Duodenal mucosa (tissue), 2 donors: ENCODE data around the gene AQP6.

Source experiments
- H3K27ac ChIP-seq: one replicate; pipeline ENCODE4 v1.7.0; 2013; ENCODE audit warnings: low read depth, low read length
- H3K27me3 ChIP-seq, 2 donors: one replicate each; pipeline ENCODE4 v1.7.0; 2013; ENCODE audit warnings: low read length in 2 of 2, control low read depth in 1 of 2; ENCODE audit not compliant: insufficient read depth in 2 of 2, control insufficient read depth in 1 of 2
- H3K36me3 ChIP-seq, 2 donors: one replicate each; pipeline ENCODE4 v1.7.0; 2013; ENCODE audit warnings: low read length in 2 of 2, control low read depth in 1 of 2; ENCODE audit not compliant: insufficient read depth in 2 of 2, control insufficient read depth in 1 of 2
- H3K4me1 ChIP-seq, 2 donors: one replicate each; pipeline ENCODE4 v1.7.0; 2013; ENCODE audit warnings: low read length in 2 of 2, control low read depth in 1 of 2; ENCODE audit not compliant: insufficient read depth in 2 of 2, control insufficient read depth in 1 of 2
- H3K4me3 ChIP-seq, 2 donors: one replicate each; pipeline ENCODE4 v1.7.0; 2013; ENCODE audit warnings: low read length in 2 of 2, low read depth in 1 of 2
- H3K9ac ChIP-seq, 2 donors: one replicate each; pipeline ENCODE4 v1.7.0; 2013; ENCODE audit warnings: low read length in 2 of 2, low read depth in 1 of 2
- H3K9me3 ChIP-seq, 2 donors: one replicate each; pipeline ENCODE4 v1.7.0; 2013; ENCODE audit warnings: low read length in 2 of 2, control low read depth in 1 of 2; ENCODE audit not compliant: control insufficient read depth in 1 of 2

AQP6 gene

DNA sequence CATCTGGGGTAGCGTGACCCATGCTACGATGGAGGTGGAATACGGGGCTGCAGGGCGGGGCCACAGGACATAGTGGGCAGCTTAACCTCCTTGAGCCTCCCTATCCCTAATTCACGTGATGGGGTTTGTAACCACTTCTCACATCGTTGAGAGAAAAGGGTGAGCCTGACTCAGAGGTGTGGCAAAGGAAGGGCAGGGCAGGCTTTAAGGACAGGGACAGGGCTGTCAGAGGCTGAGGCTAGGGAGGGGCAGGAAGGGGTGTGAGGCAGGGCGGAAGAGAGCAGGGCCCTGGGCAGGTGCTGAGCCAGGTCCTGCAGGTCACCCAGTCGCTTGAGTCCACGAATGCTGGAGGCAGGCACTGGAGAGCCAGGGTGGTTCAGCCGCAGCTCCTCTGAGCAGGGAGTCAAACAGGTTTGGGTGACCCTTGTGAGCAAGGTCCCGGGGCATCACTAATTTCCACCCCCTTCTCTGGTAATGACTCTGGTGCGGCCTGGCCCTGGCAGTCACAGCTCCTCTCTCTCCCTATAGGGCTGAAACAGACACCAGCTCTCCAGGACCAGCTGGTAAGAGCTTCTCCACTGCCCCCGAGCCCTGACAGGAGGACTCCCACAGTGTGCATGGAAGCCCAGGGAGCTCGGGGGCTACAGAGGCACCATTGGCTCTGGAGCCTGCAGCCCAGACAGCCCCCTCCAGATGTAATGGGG lies 29.7 kb upstream of the AQP6 start:
- Histone ChIP-seq H3K4me3 (no peak overlapping the region), H3K4me1 (peaks cover 0 to 5% of the 10 kb centered on the region in 2 donors), H3K27ac (no peak overlapping the region), H3K36me3 (no peaks in the 10 kb centered on the region), H3K27me3 (no peaks in the 10 kb centered on the region), H3K9ac (no peak overlapping the region), H3K9me3 (no peaks in the 10 kb centered on the region)

DNA sequence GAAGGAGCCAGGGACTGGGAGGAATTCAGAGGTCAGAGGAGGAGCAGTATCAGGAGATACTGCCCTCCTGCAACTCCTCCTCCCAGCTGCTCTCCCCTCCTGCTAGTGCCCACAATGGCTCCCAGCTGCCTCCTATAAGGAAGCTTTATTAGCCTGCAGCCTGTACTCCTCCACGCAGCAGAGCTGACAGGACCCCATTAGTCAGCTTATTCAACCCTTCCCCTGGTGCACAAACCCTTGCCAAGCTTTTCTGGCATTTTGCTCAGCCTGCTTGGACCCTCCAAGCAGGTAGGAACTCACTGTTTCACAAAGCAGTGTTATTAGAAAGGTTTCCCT lies 29.2 kb upstream of the AQP6 start:
- peaks cover 0 to 5% of the 10 kb centered on the region in 2 donors for H3K4me1 ChIP-seq

DNA sequence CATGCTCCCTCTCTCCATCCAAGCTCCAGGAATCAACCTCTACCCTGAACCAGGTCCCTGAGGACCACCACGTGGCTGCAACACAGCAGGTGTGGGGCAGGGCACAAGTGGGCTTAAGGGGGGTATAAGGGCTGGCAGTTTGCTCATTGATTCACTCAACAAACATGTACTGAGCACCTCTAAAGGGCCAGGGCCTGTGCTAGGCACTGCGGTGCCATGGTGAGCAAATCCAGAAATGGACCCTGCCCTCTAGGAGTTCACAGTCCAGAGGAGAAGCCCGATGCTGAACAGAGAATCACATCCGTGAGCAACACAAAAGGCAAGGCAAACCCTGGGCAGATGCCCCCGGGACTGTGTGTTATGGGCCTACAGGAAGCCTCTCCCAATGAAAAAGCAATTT lies 28.7 kb upstream of the AQP6 start:
- no peak overlapping the region for H3K27ac ChIP-seq
- no peaks in the 10 kb centered on the region for H3K36me3 ChIP-seq
- peaks cover 0 to 5% of the 10 kb centered on the region in 2 donors for H3K4me1 ChIP-seq
- no peaks in the 10 kb centered on the region for H3K9me3 ChIP-seq
- H3K9ac ChIP-seq = no peak overlapping the region
- no peak overlapping the region for H3K4me3 ChIP-seq
- H3K27me3 ChIP-seq = no peaks in the 10 kb centered on the region

More for the DNA sequence above, 29.2 kb upstream of the AQP6 start:
- H3K27me3 ChIP-seq = no peaks in the 10 kb centered on the region
- H3K4me3 ChIP-seq = no peak overlapping the region
- no peaks in the 10 kb centered on the region for H3K9me3 ChIP-seq
- no peak overlapping the region for H3K9ac ChIP-seq
- H3K36me3 ChIP-seq = no peaks in the 10 kb centered on the region
- no peak overlapping the region for H3K27ac ChIP-seq

DNA sequence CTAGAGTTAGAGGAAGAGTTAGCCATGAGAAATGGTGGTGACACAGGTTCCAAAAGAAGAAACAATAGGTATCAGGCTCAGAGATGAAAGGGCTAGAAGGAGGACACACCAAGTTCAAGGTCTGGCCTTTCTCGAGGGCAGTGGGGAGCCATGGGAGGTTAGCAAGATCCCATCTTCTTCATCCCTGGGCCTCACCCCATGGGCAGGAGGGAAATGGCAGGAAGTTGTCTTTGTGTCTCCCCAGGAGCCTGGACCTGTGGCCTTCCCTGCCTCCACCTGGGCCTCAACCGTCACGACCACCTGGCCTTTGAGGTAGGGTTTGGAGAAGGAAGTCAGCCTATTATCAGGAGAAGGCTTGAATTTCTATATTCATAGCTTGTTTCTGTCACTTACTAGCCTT lies 28.0 kb upstream of the AQP6 start:
- Histone ChIP-seq H3K27ac (no peak overlapping the region), H3K4me3 (no peak overlapping the region), H3K9me3 (no peaks in the 10 kb centered on the region), H3K9ac (no peak overlapping the region), H3K4me1 (peaks cover 0 to 5% of the 10 kb centered on the region in 2 donors), H3K27me3 (no peaks in the 10 kb centered on the region), H3K36me3 (no peaks in the 10 kb centered on the region)

DNA sequence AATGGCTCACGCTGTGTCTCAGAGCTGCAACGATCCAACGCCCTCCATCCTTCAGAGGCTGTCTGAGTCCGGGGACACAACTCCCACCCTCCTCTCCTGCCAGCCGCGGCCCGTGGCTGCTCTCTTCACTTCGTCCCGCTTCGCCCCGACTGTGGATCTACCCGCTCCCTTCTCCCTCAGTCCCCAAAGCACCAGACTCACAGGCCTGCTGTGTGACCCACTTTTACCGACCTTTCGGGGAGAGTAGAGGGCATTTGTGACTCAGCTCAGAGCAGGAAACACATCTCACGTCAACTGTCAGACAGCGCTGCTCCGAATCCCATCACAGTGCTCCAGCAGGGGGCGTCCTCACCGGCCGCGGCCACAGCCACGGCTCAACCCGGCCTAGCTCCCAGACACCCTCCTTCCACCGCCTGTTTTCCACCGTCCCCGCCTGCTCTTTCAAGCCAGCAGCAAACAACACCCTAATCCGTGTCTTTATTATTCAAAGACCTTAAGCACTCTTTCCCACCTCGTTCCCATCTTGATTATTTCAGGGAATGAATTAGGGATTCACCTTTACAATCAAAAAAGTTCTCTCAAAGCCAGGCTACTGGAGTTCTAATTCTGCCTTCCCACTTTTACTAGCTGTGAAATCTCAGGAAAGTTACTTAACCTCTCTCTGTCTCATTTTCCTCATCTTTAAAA lies 27.2 kb upstream of the AQP6 start:
- Histone ChIP-seq H3K4me3 (peak overlapping the region; percentile 46 to 56), H3K27ac (peak overlapping the region; percentile 22), H3K9ac (peak overlapping the region; percentile 24 to 54), H3K36me3 (no peaks in the 10 kb centered on the region), H3K9me3 (no peaks in the 10 kb centered on the region), H3K27me3 (no peaks in the 10 kb centered on the region), H3K4me1 (peaks cover 0 to 5% of the 10 kb centered on the region in 2 donors)

DNA sequence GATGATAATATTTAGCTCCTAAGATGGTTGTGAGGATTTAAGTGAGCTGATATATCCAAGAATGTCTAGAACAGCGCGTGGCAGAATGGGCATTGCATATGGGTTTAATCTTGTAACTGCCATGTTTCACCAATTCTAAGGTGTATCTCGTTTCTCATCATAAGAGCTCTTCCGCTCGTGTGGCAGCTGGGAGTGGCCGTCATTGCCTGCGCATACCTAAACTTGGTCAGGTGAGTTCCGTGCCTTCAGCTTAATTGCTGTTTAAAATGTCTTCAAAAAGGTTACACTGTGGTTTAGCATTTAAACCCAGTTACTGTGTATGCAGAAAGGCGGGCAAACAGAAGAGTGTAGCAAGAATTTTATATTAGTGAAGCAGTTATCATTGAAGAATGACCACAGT lies 26.7 kb upstream of the AQP6 start:
- H3K9me3 ChIP-seq = no peaks in the 10 kb centered on the region
- H3K27me3 ChIP-seq = no peaks in the 10 kb centered on the region
- no peak overlapping the region for H3K9ac ChIP-seq
- H3K4me3 ChIP-seq = no peak overlapping the region
- H3K4me1 ChIP-seq = peaks cover 0 to 5% of the 10 kb centered on the region in 2 donors
- peak overlapping the region; percentile 22 for H3K27ac ChIP-seq
- no peaks in the 10 kb centered on the region for H3K36me3 ChIP-seq

DNA sequence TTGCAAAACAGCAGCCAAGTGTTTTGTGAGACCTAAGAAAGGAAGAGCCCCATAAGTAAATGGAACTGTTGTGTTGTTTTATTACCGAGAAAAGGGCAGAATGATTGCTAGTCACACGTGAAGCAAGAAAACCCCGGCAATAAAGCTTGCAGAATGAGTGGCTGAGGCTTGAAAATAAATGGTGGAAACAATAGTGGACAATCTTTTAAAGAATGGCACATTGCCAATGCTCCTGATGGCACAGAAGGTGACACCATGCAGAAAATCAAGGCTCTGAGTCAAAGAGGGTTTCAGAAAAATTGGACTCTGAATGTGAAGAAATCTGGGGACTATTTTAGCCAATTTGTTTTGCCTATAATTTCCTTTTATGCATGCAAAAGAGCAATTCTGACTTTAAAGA lies 26.2 kb upstream of the AQP6 start:
- Histone ChIP-seq H3K4me3 (no peak overlapping the region), H3K27ac (no peak overlapping the region), H3K36me3 (no peaks in the 10 kb centered on the region), H3K27me3 (no peaks in the 10 kb centered on the region), H3K4me1 (peaks cover 0 to 5% of the 10 kb centered on the region in 2 donors), H3K9me3 (no peaks in the 10 kb centered on the region), H3K9ac (no peak overlapping the region)

DNA sequence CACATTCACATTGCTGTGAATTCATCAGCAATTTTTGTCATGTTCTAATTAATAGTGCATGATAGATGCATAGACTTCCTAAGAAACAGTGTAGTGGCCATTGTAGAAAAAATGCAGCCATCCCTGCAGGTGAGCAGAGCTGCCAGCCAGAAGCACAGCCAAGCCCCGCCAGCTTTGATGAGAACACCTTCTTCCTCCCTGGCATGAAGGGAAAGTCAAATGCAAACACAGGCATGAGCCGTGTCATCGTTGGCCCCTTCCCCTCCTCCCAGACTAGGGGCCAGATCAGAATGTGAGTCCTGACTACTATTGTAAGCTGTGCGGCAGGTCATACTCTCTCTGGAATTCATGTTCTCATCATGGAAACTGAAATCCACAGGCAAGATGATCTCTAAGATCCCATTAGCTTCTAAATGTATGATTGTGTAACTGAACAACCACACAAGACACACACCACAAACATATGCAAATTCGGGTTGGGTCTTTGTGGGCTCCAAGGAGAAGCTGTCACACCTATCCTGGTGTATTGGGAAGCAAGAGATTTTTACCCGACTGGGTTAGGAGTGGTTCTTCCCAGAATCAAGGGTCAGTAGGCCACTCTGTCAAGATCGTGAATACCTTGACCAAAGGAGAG lies 25.0 kb upstream of the AQP6 start:
- Histone ChIP-seq H3K9me3 (no peaks in the 10 kb centered on the region), H3K36me3 (no peaks in the 10 kb centered on the region), H3K27ac (no peak overlapping the region), H3K4me3 (no peak overlapping the region), H3K4me1 (peaks cover 0 to 5% of the 10 kb centered on the region in 2 donors), H3K9ac (no peak overlapping the region), H3K27me3 (no peaks in the 10 kb centered on the region)

DNA sequence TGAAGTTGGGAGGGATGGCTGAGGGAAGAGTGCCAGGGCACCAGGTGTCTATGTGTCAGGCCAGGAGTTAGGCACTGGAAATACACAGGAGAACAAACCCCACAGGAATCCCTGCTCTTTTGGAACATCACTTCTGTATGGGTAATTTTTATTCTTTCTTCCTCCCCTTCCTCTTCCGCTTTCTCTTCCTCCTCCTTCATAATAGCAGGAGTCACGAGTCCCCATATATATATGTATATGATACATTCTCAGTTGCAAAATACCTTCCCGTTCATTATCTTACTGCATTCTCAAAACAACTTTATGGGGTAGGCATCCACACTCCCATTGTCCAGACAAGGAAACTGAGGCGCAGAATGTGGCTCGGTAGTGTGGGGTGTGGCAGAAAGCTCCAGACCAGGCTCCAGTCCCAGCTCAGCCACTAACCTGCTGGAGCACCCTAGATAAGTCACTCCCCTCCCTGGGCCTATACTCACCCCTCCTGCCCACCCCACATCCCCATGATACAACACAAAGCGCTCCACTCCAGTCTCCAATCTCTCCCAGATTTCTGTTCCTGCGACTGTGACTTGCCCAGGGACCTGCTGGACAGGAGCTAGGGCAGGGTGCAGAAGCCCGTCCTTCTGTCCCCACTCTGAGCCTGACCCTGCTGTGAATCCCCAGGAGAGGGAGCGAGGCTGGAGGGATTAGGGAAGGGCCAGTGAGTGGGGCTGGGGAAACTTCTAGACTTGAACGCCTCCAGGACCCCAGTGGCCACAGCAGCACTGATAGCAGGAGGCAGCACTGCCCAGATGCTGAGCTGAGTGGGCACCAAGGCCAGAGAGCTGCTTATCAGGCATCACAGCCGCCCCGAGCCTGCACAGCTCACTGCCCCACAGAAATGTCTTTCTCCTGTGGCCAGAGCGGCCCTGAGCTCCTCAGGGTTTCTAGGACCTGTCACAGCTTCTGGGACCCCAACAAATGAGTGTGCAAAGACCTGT lies 23.6 kb upstream of the AQP6 start:
- no peaks in the 10 kb centered on the region for H3K36me3 ChIP-seq
- H3K27me3 ChIP-seq = peaks cover 0 to 4% of the 10 kb centered on the region in 2 donors
- H3K4me3 ChIP-seq = no peak overlapping the region
- H3K27ac ChIP-seq = no peak overlapping the region
- H3K4me1 ChIP-seq = no peaks in the 10 kb centered on the region
- no peak overlapping the region for H3K9ac ChIP-seq
- H3K9me3 ChIP-seq = no peaks in the 10 kb centered on the region
